HCT116 (cell line): Measurements from ENCODE around the gene RNU2-1. TPM values are rescaled to one million over a fixed set of nuclear protein-coding genes. Genes with fewer than 3 reads are reported as not detected.

ENCODE experiments used
- ATAC-seq: fragments of 200-7000 bp; cut with Tn5 transposase; 2 replicates; pipeline ENCODE4 v1.9.1; 2020; ENCODE audit warnings: mild to moderate bottlenecking, moderate library complexity
- BruUV-seq: library from RNA; stranded (reverse); fragments of 400-500 nt; replicated peaks from 2 replicates; lab custom pipeline; 2021; lab: Mats Ljungman, UMichigan
- CTCF ChIA-PET: fragments of 300-600 bp; sonication (Branson Sonifier 250); formaldehyde crosslinking; loops from one replicate; lab custom pipeline; 2021; ENCODE audit warnings: antibody characterized with exemption; lab: Charles Lee
- POLR2A ChIA-PET: fragments of 300-600, 350-600 bp; sonication (Branson Sonifier 250); formaldehyde crosslinking; loops from one replicate; lab custom pipeline; 2021; ENCODE audit warnings: antibody characterized with exemption; lab: Charles Lee
- RAD21 ChIA-PET, 2 experiments: fragments of 300-600 bp; sonication (Branson Sonifier 250); formaldehyde crosslinking; loops; one replicate each; lab custom pipeline; 2023; ENCODE audit warnings: low total read pairs in 2 of 2; ENCODE audit not compliant: uncharacterized antibody in 2 of 2, unreplicated experiment in 2 of 2, low non-redundant PET in 1 of 2; lab: Charles Lee
- DNase-seq: peaks from one replicate; pipeline ENCODE4 v3.0.0-alpha.2; 2010; ENCODE audit warnings: low read depth, low spot score
- H2AFZ ChIP-seq: fragments of 200-600 bp; shearing (Covaris generic), sonication (generic); 2 replicates; pipeline ENCODE4 v1.6.1; 2017; ENCODE audit warnings: low read depth, mixed run types, mixed read lengths, antibody characterized with exemption, low read length; ENCODE audit not compliant: poor library complexity, severe bottlenecking
- H3K27ac ChIP-seq: 2 replicates; pipeline ENCODE4 v1.5.1; 2012; ENCODE audit warnings: low read depth, low read length
- H3K27me3 ChIP-seq: fragments of 200-600 bp; sonication (generic); 2 replicates; pipeline ENCODE4 v1.6.1; 2016; ENCODE audit warnings: mixed run types, low read length, mixed read lengths; ENCODE audit not compliant: insufficient read depth
- H3K36me3 ChIP-seq, 2 experiments: fragments of 200-500 bp in 1 of 2; fragments of 200-600 bp in 1 of 2; sonication (Bioruptor generic) in 1 of 2; sonication (generic) in 1 of 2; 2 replicates each; pipeline versions ENCODE4 v1.5.1 to v1.6.1; 2014 to 2016; ENCODE audit warnings: low read length in 2 of 2, inconsistent platforms in 1 of 2, mixed read lengths in 1 of 2, mixed run types in 1 of 2; ENCODE audit not compliant: insufficient read depth in 2 of 2, control insufficient read depth in 1 of 2
- H3K4me1 ChIP-seq, 2 experiments: fragments of 200-600 bp in 1 of 2; sonication (generic) in 1 of 2; 2 replicates each; pipeline versions ENCODE4 v1.5.1 to v1.6.1; 2012 to 2017; ENCODE audit warnings: low read length in 2 of 2, inconsistent platforms in 1 of 2, mild to moderate bottlenecking in 1 of 2, mixed read lengths in 1 of 2, mixed run types in 1 of 2, moderate library complexity in 1 of 2; ENCODE audit not compliant: insufficient read depth in 2 of 2, control insufficient read depth in 1 of 2
- H3K4me2 ChIP-seq: fragments of 200-600 bp; sonication (generic); 2 replicates; pipeline ENCODE4 v1.6.1; 2017; ENCODE audit warnings: mixed run types, low read length, mixed read lengths
- H3K4me3 ChIP-seq, 2 experiments: fragments of 200-600 bp in 1 of 2; sonication (generic) in 1 of 2; replicated peaks in 1 of 2; 2 replicates each; pipeline ENCODE4 v1.5.1; 2011 to 2016; ENCODE audit warnings: low read length in 2 of 2, control low read depth in 1 of 2, low read depth in 1 of 2, mild to moderate bottlenecking in 1 of 2, mixed read lengths in 1 of 2, mixed run types in 1 of 2
- H3K79me2 ChIP-seq: fragments of 200-600 bp; sonication (generic); 2 replicates; pipeline ENCODE4 v1.6.1; 2017; ENCODE audit warnings: mild to moderate bottlenecking, mixed run types, low read length, moderate library complexity, mixed read lengths; ENCODE audit not compliant: insufficient read depth
- H3K9ac ChIP-seq: fragments of 200-600 bp; sonication (generic); 2 replicates; pipeline ENCODE4 v1.6.1; 2016; ENCODE audit warnings: low read length, mixed read lengths
- H3K9me2 ChIP-seq: fragments of 200-600 bp; sonication (generic), shearing (Covaris generic); 2 replicates; pipeline ENCODE4 v1.6.1; 2017; ENCODE audit warnings: mixed run types, mild to moderate bottlenecking, moderate library complexity; ENCODE audit not compliant: insufficient read depth
- H3K9me3 ChIP-seq, 2 experiments: fragments of 200-500 bp in 1 of 2; fragments of 200-600 bp in 1 of 2; sonication (Bioruptor generic) in 1 of 2; sonication (generic) in 1 of 2; 2 replicates each; pipeline ENCODE4 v1.6.1; 2014 to 2017; ENCODE audit warnings: low read length in 2 of 2, mixed read lengths in 2 of 2, inconsistent platforms in 1 of 2, low read depth in 1 of 2, mild to moderate bottlenecking in 1 of 2, mixed run types in 1 of 2, moderate library complexity in 1 of 2; ENCODE audit not compliant: control insufficient read depth in 1 of 2, insufficient read depth in 1 of 2
- H4K20me1 ChIP-seq: fragments of 200-600 bp; sonication (generic), shearing (Covaris generic); 2 replicates; pipeline ENCODE4 v1.6.1; 2017; ENCODE audit warnings: mixed run types, mild to moderate bottlenecking, moderate library complexity; ENCODE audit not compliant: insufficient read depth
- CTCF ChIP-seq, 3 experiments: fragments of 200-600 bp in 1 of 3; sonication (generic) in 1 of 3; IDR thresholded peaks in 2 of 3; conservative IDR thresholded peaks in 1 of 3; 2 replicates each; pipeline ENCODE4 v1.5.1; 2012 to 2017; ENCODE audit warnings: low read depth in 2 of 3, low read length in 2 of 3, antibody characterized with exemption in 1 of 3, borderline replicate concordance in 1 of 3, control low read depth in 1 of 3, mild to moderate bottlenecking in 1 of 3, mixed read lengths in 1 of 3, mixed run types in 1 of 3, moderate library complexity in 1 of 3; ENCODE audit not compliant: insufficient read depth in 1 of 3
- ELF1 ChIP-seq: IDR thresholded peaks from 2 replicates; pipeline ENCODE4 v1.6.1; 2012; ENCODE audit warnings: low read depth, borderline replicate concordance
- FOSL1 ChIP-seq: IDR thresholded peaks from 2 replicates; pipeline ENCODE4 v1.6.1; 2012; ENCODE audit warnings: low read depth
- POLR2A ChIP-seq: IDR thresholded peaks from 2 replicates; pipeline ENCODE4 v1.7.0; 2011; ENCODE audit warnings: borderline replicate concordance; ENCODE audit not compliant: insufficient read depth, insufficient read length; ENCODE audit errors: extremely low read depth
- POLR2AphosphoS5 ChIP-seq: IDR thresholded peaks from 2 replicates; pipeline ENCODE4 v1.6.1; 2011; ENCODE audit warnings: mild to moderate bottlenecking, low read depth, low read length, moderate library complexity
- SIN3A ChIP-seq: IDR thresholded peaks from 2 replicates; pipeline ENCODE4 v1.6.1; 2012; ENCODE audit warnings: low read depth
- SP1 ChIP-seq: IDR thresholded peaks from 2 replicates; pipeline ENCODE4 v1.6.1; 2012; ENCODE audit warnings: low read depth
- SRF ChIP-seq: IDR thresholded peaks from 2 replicates; pipeline ENCODE4 v1.6.1; 2012; ENCODE audit warnings: low read depth
- TCF7L2 ChIP-seq: IDR thresholded peaks from 2 replicates; pipeline ENCODE4 v1.7.0; 2011; ENCODE audit warnings: borderline replicate concordance, inconsistent platforms; ENCODE audit not compliant: insufficient read depth, insufficient read length; ENCODE audit errors: extremely low read depth
- ZFX ChIP-seq: fragments of 450-650 bp; IDR thresholded peaks from 2 replicates; pipeline ENCODE4 v1.6.1; 2017
- ZNF274 ChIP-seq: fragments of 200-500 bp; sonication (Bioruptor generic); IDR thresholded peaks from 2 replicates; pipeline ENCODE4 v1.6.1; 2014; ENCODE audit warnings: mild to moderate bottlenecking, low read depth, low read length, inconsistent platforms
- intact Hi-C: fragments of 100-400 bp; cut with micrococcal nuclease; formaldehyde crosslinking; loops from 2 replicates; pipeline ENCODE4 v1.10.0; 2022
- total RNA-seq: library from RNA; stranded (reverse); gene quantifications from one replicate; pipeline ENCODE4 v1.2.1, GENCODE V29; 2021; ENCODE audit not compliant: unreplicated experiment

The RNU2-1 gene
- total RNA-seq, 1 experiment from 2014 or later, result 5,800 TPM

GRCh38 chr17:43211480-43212402 lies 22.0 kb downstream of the RNU2-1 start, which contains the start of gene TMEM106A (continued):
- TF ChIP-seq CTCF (IDR thresholded peaks at IDR 0.05 in 2 of 3, conservative IDR thresholded peaks at IDR 0.05 in 1 of 3; ENCODE audit: borderline replicate concordance in 1 of 3, insufficient read depth in 1 of 3, low read depth in 2 of 3, low read length in 2 of 3), result peak in 2 of 3 experiments; percentile 43 to 53; a peak in 3 of 6 replicates
- TF ChIP-seq ZNF274, result no peak
- TF ChIP-seq TCF7L2, result no peak
- TF ChIP-seq, all 23 proteins: peak for 7

- TF ChIP-seq ELF1, result no peak
- TF ChIP-seq SRF, result no peak
- TF ChIP-seq FOSL1, result no peak
- no peak for TF ChIP-seq POLR2A
- TF ChIP-seq SIN3A, result no peak
- no peak for TF ChIP-seq SP1
- TF ChIP-seq ZFX, result no peak
- no peak for TF ChIP-seq CTCF (IDR thresholded peaks at IDR 0.05 in 2 of 3, conservative IDR thresholded peaks at IDR 0.05 in 1 of 3; ENCODE audit: borderline replicate concordance in 1 of 3, insufficient read depth in 1 of 3, low read depth in 2 of 3, low read length in 2 of 3)
- no peak for TF ChIP-seq POLR2AphosphoS5
- Histone ChIP-seq H3K27ac (peak overlapping the region; percentile 64), H3K4me3 (peak overlapping the region; percentile 63 to 78), H2AFZ (peak overlapping the region; percentile 28), H3K79me2 (no peaks in the 10 kb centered on the region), H3K9ac (peak overlapping the region; percentile 76), H3K9me2 (no peaks in the 10 kb centered on the region), H4K20me1 (no peaks in the 10 kb centered on the region), H3K27me3 (no peaks in the 10 kb centered on the region), H3K4me1 (peaks cover 6 to 19% of the 10 kb centered on the region in 2 experiments; a peak in 2 of 4 replicates), H3K4me2 (peak overlapping the region; percentile 73), H3K9me3 (no peaks in the 10 kb centered on the region), H3K36me3 (no peaks in the 10 kb centered on the region)
- RAD21 ChIA-PET, result no interaction called here
- DNase-seq, result no peak
- CTCF ChIA-PET, result no interaction called here
- POLR2A ChIA-PET, result interaction anchor here (0.9 to 4.0 kb wide), 6 partner anchors 9 to 187 kb away, joined by 4 to 33 read pairs (median 5); no protein-coding TSS in a partner anchor
- intact Hi-C loops, result no loop called here
- no peak for ATAC-seq
- TSS peak; percentile 91 for BruUV-seq
Observed at GRCh38 chr17:43211123-43211479, 22.7 kb downstream of the RNU2-1 start.
